ENCODE data around the gene GRB7. TPM values are rescaled to one million over a fixed set of nuclear protein-coding genes. Genes with fewer than 3 reads are reported as not detected.
"Not testable (repeated sequence)": the region's sequence is repeated elsewhere in the genome, so short reads cannot be mapped to it uniquely, and the experiment has no call there.

Gene GRB7
- total and polyA plus RNA-seq, 2 experiments from 2014 or later = 22.8 to 29.4 TPM

DNA sequence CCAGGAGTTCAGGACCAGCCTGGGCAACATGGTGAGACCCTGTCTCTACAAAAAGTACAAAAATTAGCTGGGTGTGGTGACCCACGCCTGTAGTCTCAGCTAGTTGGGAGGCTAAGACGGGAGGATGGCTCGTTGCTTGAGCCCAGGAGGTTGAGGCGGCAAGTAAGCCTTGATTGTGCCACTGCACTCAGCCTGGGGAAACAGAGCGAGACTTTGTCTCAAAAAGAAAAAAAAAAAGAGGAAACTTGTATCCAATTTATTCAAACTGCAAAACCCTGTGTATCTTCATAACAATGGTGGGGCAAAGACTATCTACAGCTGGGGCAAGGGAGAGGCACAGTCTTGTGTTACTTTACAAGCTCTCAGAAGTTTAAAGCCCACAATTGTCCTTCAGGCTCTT lies 21.5 kb downstream of the GRB7 start:
- Histone ChIP-seq H3K4me1 (ENCODE audit: insufficient read depth) (peaks cover 6% of the 10 kb centered on the region), H3K79me2 (no peaks in the 10 kb centered on the region), H3K27me3 (no peaks in the 10 kb centered on the region), H4K20me1 (ENCODE audit: insufficient read depth, poor library complexity, severe bottlenecking) (no peaks in the 10 kb centered on the region), H3K4me3 (no peak overlapping the region), H3K9me2 (replicated peaks; ENCODE audit: insufficient read depth) (no peaks in the 10 kb centered on the region), H3K9me3 (ENCODE audit: low read depth) (no peaks in the 10 kb centered on the region), H3K4me2 (no peak overlapping the region), H2AFZ (no peak overlapping the region), H3K36me3 (replicated peaks; ENCODE audit: insufficient read depth, low read depth) (no peaks in the 10 kb centered on the region), H3K27ac (no peak overlapping the region)
- DNase-seq (ENCODE audit: low spot score) = no peak
- 93% methylated on average over 5 of the region's 5 CpGs for WGBS (ENCODE audit: low lambda C conversion rate, missing lambda C conversion rate)
- no peak for TF ChIP-seq EZH2phosphoT487 (IDR thresholded peaks at IDR 0.05; ENCODE audit: low read depth, severe bottlenecking, unreplicated experiment)
- TF ChIP-seq, protein P1, sequence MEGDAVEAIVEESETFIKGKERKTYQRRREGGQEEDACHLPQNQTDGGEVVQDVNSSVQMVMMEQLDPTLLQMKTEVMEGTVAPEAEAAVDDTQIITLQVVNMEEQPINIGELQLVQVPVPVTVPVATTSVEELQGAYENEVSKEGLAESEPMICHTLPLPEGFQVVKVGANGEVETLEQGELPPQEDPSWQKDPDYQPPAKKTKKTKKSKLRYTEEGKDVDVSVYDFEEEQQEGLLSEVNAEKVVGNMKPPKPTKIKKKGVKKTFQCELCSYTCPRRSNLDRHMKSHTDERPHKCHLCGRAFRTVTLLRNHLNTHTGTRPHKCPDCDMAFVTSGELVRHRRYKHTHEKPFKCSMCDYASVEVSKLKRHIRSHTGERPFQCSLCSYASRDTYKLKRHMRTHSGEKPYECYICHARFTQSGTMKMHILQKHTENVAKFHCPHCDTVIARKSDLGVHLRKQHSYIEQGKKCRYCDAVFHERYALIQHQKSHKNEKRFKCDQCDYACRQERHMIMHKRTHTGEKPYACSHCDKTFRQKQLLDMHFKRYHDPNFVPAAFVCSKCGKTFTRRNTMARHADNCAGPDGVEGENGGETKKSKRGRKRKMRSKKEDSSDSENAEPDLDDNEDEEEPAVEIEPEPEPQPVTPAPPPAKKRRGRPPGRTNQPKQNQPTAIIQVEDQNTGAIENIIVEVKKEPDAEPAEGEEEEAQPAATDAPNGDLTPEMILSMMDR (IDR thresholded peaks at IDR 0.05; ENCODE audit: poor library complexity) = no peak
- no peak for TF ChIP-seq EZH2 (IDR thresholded peaks at IDR 0.05; ENCODE audit: borderline replicate concordance)

DNA sequence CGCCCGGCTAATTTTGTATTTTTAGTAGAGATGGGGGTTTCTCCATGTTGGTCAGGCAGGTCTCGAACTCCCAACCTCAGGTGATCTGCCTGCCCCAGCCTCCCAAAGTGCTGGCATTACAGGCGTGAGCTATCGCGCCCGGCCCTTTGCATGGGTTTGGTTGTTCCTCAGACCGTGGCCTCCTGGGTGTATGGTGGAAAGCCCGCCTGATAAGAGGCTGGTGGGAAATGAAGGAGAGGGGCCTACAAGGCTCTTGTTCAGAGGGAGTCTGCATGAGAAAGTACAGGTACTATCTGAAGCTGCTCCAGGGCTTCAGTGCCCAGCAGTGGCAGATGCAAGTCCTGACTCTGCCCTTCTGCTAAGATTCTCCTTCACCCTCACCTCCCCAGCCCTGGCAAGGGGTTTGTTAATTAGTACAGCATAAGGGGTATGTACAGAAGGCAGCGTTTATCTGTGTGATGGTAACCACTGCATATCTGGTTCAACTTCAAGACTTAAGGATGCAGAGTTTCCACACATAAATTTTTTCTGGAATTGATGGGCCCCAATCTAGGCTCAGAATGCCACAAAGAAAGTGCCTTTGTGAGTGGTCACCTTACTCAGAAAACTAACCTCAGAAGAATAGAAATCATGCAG lies 24.2 kb downstream of the GRB7 start:
- H3K4me2 ChIP-seq = no peak overlapping the region
- no peak for TF ChIP-seq EZH2 (IDR thresholded peaks at IDR 0.05; ENCODE audit: borderline replicate concordance)
- TF ChIP-seq, protein P1 (IDR thresholded peaks at IDR 0.05; ENCODE audit: poor library complexity) = no peak
- no peak for TF ChIP-seq EZH2phosphoT487 (IDR thresholded peaks at IDR 0.05; ENCODE audit: low read depth, severe bottlenecking, unreplicated experiment)
- no peaks in the 10 kb centered on the region for H4K20me1 ChIP-seq (ENCODE audit: insufficient read depth, poor library complexity, severe bottlenecking)
- H3K36me3 ChIP-seq (replicated peaks; ENCODE audit: insufficient read depth, low read depth) = no peaks in the 10 kb centered on the region
- H3K4me3 ChIP-seq = no peak overlapping the region
- no peaks in the 10 kb centered on the region for H3K79me2 ChIP-seq
- no peak overlapping the region for H2AFZ ChIP-seq
- 95% methylated on average over 10 of the region's 10 CpGs for WGBS (ENCODE audit: low lambda C conversion rate, missing lambda C conversion rate)
- H3K9me3 ChIP-seq (ENCODE audit: low read depth) = no peaks in the 10 kb centered on the region
- H3K9me2 ChIP-seq (replicated peaks; ENCODE audit: insufficient read depth) = no peaks in the 10 kb centered on the region
- H3K4me1 ChIP-seq (ENCODE audit: insufficient read depth) = no peaks in the 10 kb centered on the region
- no peak for DNase-seq (ENCODE audit: low spot score)
- no peaks in the 10 kb centered on the region for H3K27me3 ChIP-seq
- no peak overlapping the region for H3K27ac ChIP-seq

GRCh38 chr17:39763051-39763820 lies 25.5 kb downstream of the GRB7 start:
- no peak for DNase-seq (ENCODE audit: low spot score)
- Histone ChIP-seq H3K4me2 (no peak overlapping the region), H3K4me1 (ENCODE audit: insufficient read depth) (no peaks in the 10 kb centered on the region), H3K4me3 (no peak overlapping the region), H2AFZ (no peak overlapping the region), H3K9me2 (replicated peaks; ENCODE audit: insufficient read depth) (no peaks in the 10 kb centered on the region), H3K36me3 (replicated peaks; ENCODE audit: insufficient read depth, low read depth) (no peaks in the 10 kb centered on the region), H3K27me3 (no peaks in the 10 kb centered on the region), H3K79me2 (no peaks in the 10 kb centered on the region), H3K27ac (no peak overlapping the region), H3K9me3 (ENCODE audit: low read depth) (no peaks in the 10 kb centered on the region), H4K20me1 (ENCODE audit: insufficient read depth, poor library complexity, severe bottlenecking) (no peaks in the 10 kb centered on the region)
- 71% methylated on average over 5 of the region's 5 CpGs for WGBS (ENCODE audit: low lambda C conversion rate, missing lambda C conversion rate)
- TF ChIP-seq, protein P1 (IDR thresholded peaks at IDR 0.05; ENCODE audit: poor library complexity) = no peak
- TF ChIP-seq EZH2 (IDR thresholded peaks at IDR 0.05; ENCODE audit: borderline replicate concordance) (no peak), EZH2phosphoT487 (IDR thresholded peaks at IDR 0.05; ENCODE audit: low read depth, severe bottlenecking, unreplicated experiment) (no peak)

DNA sequence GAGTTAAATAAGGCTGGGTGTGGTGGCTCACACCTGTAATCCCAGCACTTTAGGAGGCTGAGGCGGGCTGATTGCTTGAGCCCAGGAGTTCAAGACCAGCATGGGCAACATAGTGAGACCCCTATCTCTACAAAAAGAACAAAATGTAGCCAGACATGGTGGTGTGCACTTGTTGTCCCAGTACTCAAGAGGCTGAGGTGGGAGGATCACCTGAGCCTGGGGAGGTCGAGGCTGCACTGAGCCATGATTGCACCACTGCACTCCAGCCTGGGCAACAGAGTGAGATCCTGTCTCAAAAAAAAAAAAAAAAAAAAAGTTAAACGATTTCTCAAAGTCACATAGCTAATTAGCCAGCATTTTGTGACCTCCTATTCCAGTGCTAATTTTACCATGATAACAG lies 26.4 kb downstream of the GRB7 start:
- H3K4me3 ChIP-seq; H3K4me2 ChIP-seq; H3K36me3 ChIP-seq (replicated peaks; ENCODE audit: insufficient read depth, low read depth); H4K20me1 ChIP-seq (ENCODE audit: insufficient read depth, poor library complexity, severe bottlenecking); H3K4me1 ChIP-seq (ENCODE audit: insufficient read depth); H3K9me2 ChIP-seq (replicated peaks; ENCODE audit: insufficient read depth); H3K27me3 ChIP-seq; H3K79me2 ChIP-seq; H3K9me3 ChIP-seq (ENCODE audit: low read depth); DNase-seq (ENCODE audit: low spot score); H3K27ac ChIP-seq; H2AFZ ChIP-seq: not testable (repeated sequence)
- WGBS (ENCODE audit: low lambda C conversion rate, missing lambda C conversion rate) = 84% methylated on average over 3 of the region's 3 CpGs

Data from hepatocyte (in vitro differentiated cells).